ENCODE results near the gene SCN8A.
"Not testable (repeated sequence)": the region's sequence is repeated elsewhere in the genome, so short reads cannot be mapped to it uniquely, and the experiment has no call there.

The SCN8A gene

DNA sequence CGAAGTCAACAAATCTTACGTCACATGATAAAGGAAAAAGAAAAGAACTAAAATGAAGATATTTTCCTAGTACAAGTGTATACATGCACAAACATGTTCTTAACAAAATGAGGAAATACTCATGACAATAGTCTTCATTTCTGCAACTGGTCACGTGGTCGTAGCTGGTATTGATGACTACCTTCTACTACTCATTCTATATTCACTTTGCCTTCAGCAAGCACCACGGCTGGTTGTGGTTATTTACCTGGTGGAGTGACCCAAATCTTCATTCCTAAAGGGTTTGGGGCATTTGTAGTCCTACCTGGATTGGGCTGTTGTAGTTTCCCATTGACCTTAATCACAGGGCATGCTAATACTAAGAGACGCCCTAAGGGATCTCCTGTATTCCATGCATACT lies 206.3 kb downstream of the SCN8A start:
- no peaks in the 10 kb centered on the region for H3K36me3 Mint-ChIP-seq (ENCODE audit: low read depth)
- H3K27me3 Mint-ChIP-seq: no peaks in the 10 kb centered on the region
- no peak overlapping the region for H3K4me3 Mint-ChIP-seq
- H3K9me3 Mint-ChIP-seq: no peaks in the 10 kb centered on the region
- intact Hi-C loops (cut with micrococcal nuclease): no loop called here
- no peaks in the 10 kb centered on the region for H3K4me1 Mint-ChIP-seq (ENCODE audit: low read depth)
- no peak overlapping the region for H3K27ac Mint-ChIP-seq

DNA sequence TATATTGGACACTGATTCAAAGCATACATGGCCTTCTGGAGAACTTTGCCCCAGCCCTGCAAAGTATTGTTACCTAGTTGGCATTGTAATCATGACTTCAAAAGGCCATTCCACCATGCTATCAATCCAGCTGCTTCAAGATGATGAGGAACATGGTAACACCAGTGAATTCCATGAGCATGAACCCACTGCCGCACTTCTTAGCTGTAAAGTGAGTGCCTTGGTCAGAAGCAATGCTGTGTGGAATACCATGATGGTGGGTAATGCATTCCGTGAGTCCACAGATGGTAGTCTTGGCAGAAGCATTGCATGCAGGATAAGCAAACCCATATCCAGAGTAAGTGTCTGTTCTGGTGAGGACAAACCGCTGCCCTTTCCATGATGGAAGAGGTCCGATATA lies 207.0 kb downstream of the SCN8A start:
- intact Hi-C loops (cut with micrococcal nuclease); H3K4me3 Mint-ChIP-seq; H3K9me3 Mint-ChIP-seq; H3K36me3 Mint-ChIP-seq (ENCODE audit: low read depth); H3K27ac Mint-ChIP-seq; H3K27me3 Mint-ChIP-seq; H3K4me1 Mint-ChIP-seq (ENCODE audit: low read depth): not testable (repeated sequence)

DNA sequence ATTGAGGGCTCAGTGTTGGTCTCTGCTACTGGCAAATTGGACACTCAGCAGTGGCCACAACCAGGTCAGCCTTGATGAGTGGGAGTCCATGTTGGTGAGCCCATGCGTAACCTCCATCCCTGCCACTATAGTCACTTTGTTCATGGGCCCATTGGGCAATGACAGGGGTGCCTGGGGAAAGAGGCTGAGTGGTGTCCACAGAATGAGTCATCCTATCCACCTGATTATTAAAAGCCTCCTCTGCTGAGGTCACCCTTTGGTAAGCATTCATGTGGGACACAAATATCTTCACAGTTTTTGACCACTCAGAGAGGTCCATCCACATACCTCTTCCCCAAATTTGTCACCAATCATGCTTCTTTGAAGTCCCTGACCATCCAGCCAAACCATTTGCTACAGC lies 207.5 kb downstream of the SCN8A start:
- Mint-ChIP-seq H3K27ac (no peak overlapping the region), H3K36me3 (ENCODE audit: low read depth) (no peaks in the 10 kb centered on the region), H3K4me1 (ENCODE audit: low read depth) (no peaks in the 10 kb centered on the region), H3K9me3 (no peaks in the 10 kb centered on the region), H3K4me3 (no peak overlapping the region), H3K27me3 (no peaks in the 10 kb centered on the region)
- intact Hi-C loops (cut with micrococcal nuclease): no loop called here

DNA sequence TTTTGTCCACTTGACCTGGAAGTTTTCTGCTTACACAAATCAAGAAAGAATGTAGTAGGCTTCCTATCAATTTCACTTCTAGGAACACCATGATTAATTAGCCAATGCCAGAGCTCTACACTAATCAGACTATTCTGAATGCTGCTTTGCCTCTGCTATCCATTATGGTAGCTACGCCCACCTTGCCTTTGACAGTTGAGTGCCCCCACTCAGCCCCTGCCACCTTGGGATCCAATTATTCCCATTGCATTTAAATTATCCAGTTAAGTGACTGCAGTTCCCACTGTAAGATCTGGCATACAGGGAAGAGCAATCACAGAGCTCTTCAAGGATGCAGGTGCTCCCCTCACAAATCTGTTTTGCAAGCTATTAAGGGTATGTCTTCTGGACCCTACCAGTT lies 210.0 kb downstream of the SCN8A start:
- Mint-ChIP-seq H3K27ac (no peak overlapping the region), H3K36me3 (ENCODE audit: low read depth) (no peaks in the 10 kb centered on the region), H3K9me3 (no peaks in the 10 kb centered on the region), H3K4me1 (ENCODE audit: low read depth) (no peaks in the 10 kb centered on the region), H3K4me3 (no peak overlapping the region), H3K27me3 (no peaks in the 10 kb centered on the region)
- intact Hi-C loops (cut with micrococcal nuclease): no loop called here

DNA sequence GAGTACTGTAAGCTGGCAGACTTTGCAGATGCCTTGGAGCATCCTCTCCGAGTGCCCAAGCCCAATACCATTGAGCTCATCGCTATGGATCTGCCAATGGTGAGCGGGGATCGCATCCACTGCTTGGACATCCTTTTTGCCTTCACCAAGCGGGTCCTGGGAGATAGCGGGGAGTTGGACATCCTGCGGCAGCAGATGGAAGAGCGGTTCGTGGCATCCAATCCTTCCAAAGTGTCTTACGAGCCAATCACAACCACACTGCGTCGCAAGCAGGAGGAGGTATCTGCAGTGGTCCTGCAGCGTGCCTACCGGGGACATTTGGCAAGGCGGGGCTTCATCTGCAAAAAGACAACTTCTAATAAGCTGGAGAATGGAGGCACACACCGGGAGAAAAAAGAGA lies 215.9 kb downstream of the SCN8A start:
- no peak overlapping the region for H3K27ac Mint-ChIP-seq
- H3K27me3 Mint-ChIP-seq: peaks cover 8% of the 10 kb centered on the region
- peaks cover 12% of the 10 kb centered on the region for H3K4me1 Mint-ChIP-seq (ENCODE audit: low read depth)
- no peak overlapping the region for H3K4me3 Mint-ChIP-seq
- H3K9me3 Mint-ChIP-seq: no peaks in the 10 kb centered on the region
- no peaks in the 10 kb centered on the region for H3K36me3 Mint-ChIP-seq (ENCODE audit: low read depth)
- intact Hi-C loops (cut with micrococcal nuclease): no loop called here

DNA sequence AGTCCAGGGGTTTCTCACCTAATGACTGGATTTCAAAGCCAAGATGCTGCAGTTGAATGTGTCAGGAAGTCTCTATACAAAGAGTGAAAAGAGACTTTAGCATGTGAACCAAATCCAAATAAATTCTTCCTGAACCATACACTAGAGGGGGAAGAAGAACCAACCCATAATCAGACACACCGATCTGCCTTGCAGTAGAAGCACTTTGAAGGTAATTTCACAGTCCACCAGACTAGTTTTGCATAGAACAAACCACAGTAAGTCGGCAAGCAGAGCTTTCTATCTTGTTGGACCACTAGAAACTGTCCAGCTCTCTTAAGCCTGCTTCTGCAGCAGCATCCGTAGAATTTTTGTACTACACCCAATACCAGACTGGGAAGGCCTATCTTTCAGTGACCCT lies 218.2 kb downstream of the SCN8A start:
- H3K4me1 Mint-ChIP-seq (ENCODE audit: low read depth): peaks cover 26% of the 10 kb centered on the region
- intact Hi-C loops (cut with micrococcal nuclease): no loop called here
- H3K36me3 Mint-ChIP-seq (ENCODE audit: low read depth): no peaks in the 10 kb centered on the region
- H3K27ac Mint-ChIP-seq: no peak overlapping the region
- H3K9me3 Mint-ChIP-seq: no peaks in the 10 kb centered on the region
- H3K4me3 Mint-ChIP-seq: no peak overlapping the region
- peaks cover 14% of the 10 kb centered on the region for H3K27me3 Mint-ChIP-seq

DNA sequence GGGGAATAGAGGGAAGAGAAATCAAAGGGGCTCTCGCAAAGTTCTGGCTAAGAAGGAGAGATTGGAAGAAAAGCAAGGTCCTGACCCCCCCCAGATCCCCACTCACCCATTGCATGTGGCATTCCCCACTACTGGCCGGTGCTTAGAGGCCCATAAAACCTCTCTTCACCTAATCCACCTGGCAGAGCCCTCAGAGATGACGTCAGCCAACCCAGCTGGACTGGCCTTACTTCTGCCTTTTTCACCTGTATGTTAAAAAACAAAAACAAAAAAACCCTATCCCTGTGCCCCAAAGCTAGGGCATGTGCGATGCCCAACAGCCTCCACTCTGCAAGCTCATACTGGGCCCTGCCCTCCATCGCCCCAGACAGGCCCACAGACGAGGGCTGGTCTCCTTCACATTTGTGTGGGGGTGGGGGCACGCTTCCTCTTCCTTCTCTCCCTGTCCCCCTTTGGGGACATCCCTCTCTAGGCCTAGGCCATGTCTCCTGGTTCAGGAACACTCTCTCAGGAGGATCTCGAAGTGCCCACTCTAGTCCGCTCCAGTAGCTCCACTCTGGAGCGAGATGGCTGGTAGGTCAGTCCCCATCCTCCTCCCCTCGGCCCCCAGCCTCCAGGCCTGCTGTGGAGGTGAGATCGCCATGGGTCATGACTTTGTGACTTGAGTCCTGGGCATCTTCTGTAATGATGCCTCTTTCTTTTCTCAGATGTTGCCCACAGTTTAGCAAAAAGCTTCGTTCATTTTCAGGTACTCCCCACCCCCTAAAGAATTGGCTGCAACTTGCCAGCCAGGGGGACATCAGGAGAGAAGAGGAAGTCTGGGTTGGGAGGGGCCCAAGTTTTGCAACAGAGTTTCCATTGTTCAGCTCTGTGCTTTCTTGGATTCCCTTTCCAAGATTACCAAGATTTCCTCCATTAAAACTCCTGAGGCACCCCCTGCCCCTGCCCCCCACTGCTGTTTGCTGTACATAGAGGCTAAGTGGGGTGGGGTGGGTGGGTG lies 220.5 kb downstream of the SCN8A start:
- Mint-ChIP-seq H3K27me3 (peaks cover 25% of the 10 kb centered on the region), H3K9me3 (no peaks in the 10 kb centered on the region), H3K36me3 (ENCODE audit: low read depth) (no peaks in the 10 kb centered on the region), H3K27ac (no peak overlapping the region), H3K4me1 (ENCODE audit: low read depth) (peaks cover 34% of the 10 kb centered on the region), H3K4me3 (no peak overlapping the region)
- intact Hi-C loops (cut with micrococcal nuclease): loop anchor here (10.0 kb wide), 1 partner anchor 117 kb away; no protein-coding TSS in a partner anchor

DNA sequence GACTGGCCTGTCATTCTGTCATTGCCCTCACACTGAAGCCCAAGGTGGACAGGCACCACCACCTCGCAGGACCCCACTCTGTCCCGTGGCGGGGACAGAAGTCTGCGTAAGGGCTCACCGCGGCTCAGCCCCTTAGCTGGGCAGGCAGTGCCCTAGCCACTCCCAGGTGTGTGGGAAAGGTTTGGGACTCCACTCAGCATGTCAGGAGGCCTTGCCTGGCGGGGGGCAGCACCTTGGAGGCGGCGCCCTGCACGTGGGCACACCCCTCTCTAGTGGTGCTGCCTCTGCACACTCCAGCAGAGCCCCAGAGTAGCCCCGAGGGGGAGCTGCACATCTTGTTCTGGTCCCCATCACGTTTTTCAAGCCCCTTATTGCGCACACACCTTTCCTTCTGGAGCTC lies 221.8 kb downstream of the SCN8A start:
- intact Hi-C loops (cut with micrococcal nuclease): loop anchor here (10.0 kb wide), 1 partner anchor 118 kb away; no protein-coding TSS in a partner anchor
- peaks cover 35% of the 10 kb centered on the region for H3K27me3 Mint-ChIP-seq

DNA sequence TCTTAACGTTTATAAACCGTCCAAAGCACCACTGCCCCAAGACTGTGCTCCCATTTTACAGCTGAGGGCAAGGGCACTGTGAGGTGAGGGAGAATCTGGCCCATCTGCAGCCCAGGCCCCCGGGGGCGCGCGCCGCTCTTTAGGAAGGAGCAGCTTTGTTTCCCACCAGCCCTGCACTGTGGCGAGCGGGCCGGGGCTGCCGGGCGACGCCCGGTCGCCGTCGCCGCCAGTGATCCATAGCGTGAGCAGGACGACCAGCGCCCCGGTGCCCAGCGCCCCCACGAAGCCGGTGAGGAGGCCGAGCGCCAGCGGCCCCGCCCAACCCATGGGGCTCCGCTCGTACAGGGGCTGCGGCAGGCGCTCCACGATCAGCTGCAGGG lies 222.9 kb downstream of the SCN8A start:
- peaks cover 34% of the 10 kb centered on the region for H3K4me1 Mint-ChIP-seq (ENCODE audit: low read depth)
- no peak overlapping the region for H3K27ac Mint-ChIP-seq
- no peaks in the 10 kb centered on the region for H3K9me3 Mint-ChIP-seq
- no peaks in the 10 kb centered on the region for H3K36me3 Mint-ChIP-seq (ENCODE audit: low read depth)
- peak overlapping the region; percentile 52 for H3K4me3 Mint-ChIP-seq
- intact Hi-C loops (cut with micrococcal nuclease): loop anchor here (10.0 kb wide), 1 partner anchor 119 kb away; no protein-coding TSS in a partner anchor
- H3K27me3 Mint-ChIP-seq: peaks cover 39% of the 10 kb centered on the region

More for the DNA sequence above, 221.8 kb downstream of the SCN8A start:
- no peak overlapping the region for H3K4me3 Mint-ChIP-seq
- H3K27ac Mint-ChIP-seq: no peak overlapping the region
- peaks cover 34% of the 10 kb centered on the region for H3K4me1 Mint-ChIP-seq (ENCODE audit: low read depth)
- H3K9me3 Mint-ChIP-seq: no peaks in the 10 kb centered on the region
- no peaks in the 10 kb centered on the region for H3K36me3 Mint-ChIP-seq (ENCODE audit: low read depth)

DNA sequence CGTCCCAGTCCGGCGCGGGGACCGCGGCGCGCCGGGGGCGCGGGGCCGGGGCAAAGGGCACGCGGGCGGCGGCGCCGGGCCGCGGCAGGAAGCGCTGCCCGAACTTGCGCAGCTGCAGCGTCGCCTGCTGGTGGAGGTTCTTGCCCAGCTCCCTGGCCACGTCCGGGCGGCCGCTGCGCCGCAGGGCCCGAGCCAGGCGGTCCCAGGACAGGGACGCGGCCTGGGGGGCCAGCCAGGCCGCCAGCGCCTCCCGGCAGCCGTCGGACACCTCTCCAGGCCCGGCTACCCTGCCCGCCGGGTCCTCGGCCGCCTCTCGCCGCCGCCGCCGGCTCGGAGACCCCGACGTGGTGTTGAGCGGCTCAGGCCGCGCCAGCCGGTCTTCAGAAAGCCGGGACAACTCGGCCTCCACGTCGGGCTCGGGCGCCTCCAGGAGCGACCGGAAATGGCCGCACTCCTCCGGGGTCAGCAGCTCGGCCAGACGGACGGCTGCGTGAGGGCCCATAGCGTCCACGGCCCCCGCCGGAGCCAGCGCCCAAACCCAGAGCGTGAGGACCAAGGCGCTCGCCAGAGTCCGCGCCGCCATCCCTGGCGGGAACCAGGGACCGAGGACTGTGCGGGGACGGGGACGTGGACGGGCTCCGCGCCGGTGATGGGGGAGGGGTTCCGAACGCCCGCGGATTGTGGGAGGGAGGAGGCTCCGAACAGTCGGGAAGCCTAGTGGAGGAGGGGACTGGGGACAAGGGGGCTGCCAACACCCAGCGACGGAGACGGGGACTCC lies 223.5 kb downstream of the SCN8A start:
- Mint-ChIP-seq H3K27ac (peak overlapping the region; percentile 31), H3K4me3 (peak overlapping the region; percentile 61), H3K4me1 (ENCODE audit: low read depth) (peaks cover 35% of the 10 kb centered on the region), H3K36me3 (ENCODE audit: low read depth) (no peaks in the 10 kb centered on the region), H3K9me3 (no peaks in the 10 kb centered on the region), H3K27me3 (peaks cover 40% of the 10 kb centered on the region)
- intact Hi-C loops (cut with micrococcal nuclease): loop anchor here (10.0 kb wide), 1 partner anchor 120 kb away; no protein-coding TSS in a partner anchor

DNA sequence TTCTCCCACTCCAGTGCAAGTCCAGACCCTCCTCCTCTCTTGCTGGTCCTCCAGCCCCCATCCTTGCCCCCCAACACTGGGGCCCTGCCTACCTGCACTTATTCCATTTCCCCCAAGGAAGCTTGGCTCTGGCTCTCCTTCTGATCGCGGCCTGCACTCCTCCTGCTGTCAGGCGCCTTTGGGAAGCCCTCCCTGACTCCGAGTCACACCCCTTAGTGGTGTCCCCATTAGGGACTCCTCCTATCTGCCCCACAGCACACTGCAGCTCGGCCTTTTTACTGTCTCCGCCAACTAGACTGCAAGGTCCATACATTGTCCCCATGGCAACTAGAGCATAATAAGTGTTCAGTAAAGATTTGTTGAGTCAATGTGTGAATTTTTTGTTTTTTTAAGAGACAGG lies 224.5 kb downstream of the SCN8A start:
- intact Hi-C loops (cut with micrococcal nuclease): loop anchor here (10.0 kb wide), 1 partner anchor 121 kb away; no protein-coding TSS in a partner anchor
- no peaks in the 10 kb centered on the region for H3K9me3 Mint-ChIP-seq
- H3K27me3 Mint-ChIP-seq: peaks cover 47% of the 10 kb centered on the region
- no peaks in the 10 kb centered on the region for H3K36me3 Mint-ChIP-seq (ENCODE audit: low read depth)
- H3K4me3 Mint-ChIP-seq: peak overlapping the region; percentile 18
- H3K27ac Mint-ChIP-seq: no peak overlapping the region
- H3K4me1 Mint-ChIP-seq (ENCODE audit: low read depth): peaks cover 44% of the 10 kb centered on the region

DNA sequence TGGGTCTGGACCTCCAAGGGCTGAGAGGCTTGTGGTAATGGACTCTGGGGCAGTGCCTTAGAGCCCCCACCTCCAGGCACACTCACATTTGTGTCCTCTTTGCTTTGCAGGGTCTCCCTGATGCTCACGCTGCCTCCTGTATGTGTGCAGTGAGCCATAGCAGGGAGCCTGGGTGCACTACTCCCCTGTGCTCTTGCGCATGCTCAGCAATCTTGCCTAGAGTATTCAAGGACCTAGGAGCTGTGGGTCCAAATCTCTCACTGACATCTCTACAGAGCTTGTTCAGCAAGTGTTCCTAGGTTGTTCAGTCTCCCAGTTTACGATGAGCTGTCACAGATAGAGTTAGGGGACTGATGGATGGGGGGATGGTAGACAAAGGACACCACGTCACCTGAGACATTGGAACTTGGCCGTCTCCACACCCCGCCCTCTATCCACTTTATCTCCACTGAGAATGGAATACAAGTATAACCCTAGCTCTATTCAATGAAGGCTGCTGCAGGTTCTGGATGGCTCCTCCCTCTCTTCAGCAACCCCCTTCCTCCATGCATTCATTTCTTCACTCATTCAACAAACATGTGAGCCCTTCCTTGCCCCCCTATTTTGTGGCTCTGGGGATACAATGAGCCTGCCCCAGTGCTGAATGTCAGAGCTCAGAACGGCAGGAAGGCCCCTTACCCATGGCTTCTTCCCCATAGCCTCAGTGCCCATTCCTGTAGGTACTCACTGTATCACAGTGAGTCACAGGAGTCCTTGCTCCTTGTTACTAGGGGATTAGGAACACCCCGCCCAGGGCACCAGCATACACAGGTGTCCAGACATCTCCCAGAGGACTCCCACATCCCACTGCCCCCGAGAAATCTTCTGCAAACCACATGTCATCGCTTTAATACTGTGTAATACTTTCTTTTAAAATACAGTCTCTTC lies 226.3 kb downstream of the SCN8A start:
- H3K9me3 Mint-ChIP-seq: no peaks in the 10 kb centered on the region
- H3K27ac Mint-ChIP-seq: no peak overlapping the region
- peaks cover 52% of the 10 kb centered on the region for H3K27me3 Mint-ChIP-seq
- intact Hi-C loops (cut with micrococcal nuclease): loop anchor here (10.0 kb wide), 1 partner anchor 122 kb away; no protein-coding TSS in a partner anchor
- H3K4me1 Mint-ChIP-seq (ENCODE audit: low read depth): peaks cover 35% of the 10 kb centered on the region
- H3K36me3 Mint-ChIP-seq (ENCODE audit: low read depth): no peaks in the 10 kb centered on the region
- H3K4me3 Mint-ChIP-seq: no peak overlapping the region

DNA sequence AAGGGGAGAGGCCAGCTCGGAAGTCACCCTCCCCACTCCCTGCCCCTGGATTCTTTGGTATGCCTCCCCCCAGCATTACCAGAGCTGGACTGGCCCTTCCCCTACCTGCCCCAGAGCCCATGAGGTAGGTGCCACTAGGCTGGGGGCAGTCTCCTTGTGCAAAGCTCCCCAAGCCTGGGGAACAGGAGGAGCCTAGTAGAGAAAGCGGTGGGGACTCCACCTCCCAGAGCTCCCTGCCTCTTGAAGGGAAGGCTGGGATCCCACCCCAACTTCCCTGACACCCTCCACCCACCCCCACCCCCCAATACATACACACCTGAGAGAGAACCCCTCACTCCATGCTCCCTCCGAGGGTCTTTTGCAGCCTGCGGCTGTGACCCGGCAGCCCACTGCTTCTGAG lies 227.1 kb downstream of the SCN8A start:
- no peak overlapping the region for H3K4me3 Mint-ChIP-seq
- H3K27ac Mint-ChIP-seq: no peak overlapping the region
- intact Hi-C loops (cut with micrococcal nuclease): loop anchor here (10.0 kb wide), 1 partner anchor 123 kb away; no protein-coding TSS in a partner anchor
- H3K9me3 Mint-ChIP-seq: no peaks in the 10 kb centered on the region
- no peaks in the 10 kb centered on the region for H3K36me3 Mint-ChIP-seq (ENCODE audit: low read depth)
- peaks cover 54% of the 10 kb centered on the region for H3K27me3 Mint-ChIP-seq
- H3K4me1 Mint-ChIP-seq (ENCODE audit: low read depth): peaks cover 29% of the 10 kb centered on the region
